ENCODE measurements around the gene SLC25A3.

The SLC25A3 gene

DNA sequence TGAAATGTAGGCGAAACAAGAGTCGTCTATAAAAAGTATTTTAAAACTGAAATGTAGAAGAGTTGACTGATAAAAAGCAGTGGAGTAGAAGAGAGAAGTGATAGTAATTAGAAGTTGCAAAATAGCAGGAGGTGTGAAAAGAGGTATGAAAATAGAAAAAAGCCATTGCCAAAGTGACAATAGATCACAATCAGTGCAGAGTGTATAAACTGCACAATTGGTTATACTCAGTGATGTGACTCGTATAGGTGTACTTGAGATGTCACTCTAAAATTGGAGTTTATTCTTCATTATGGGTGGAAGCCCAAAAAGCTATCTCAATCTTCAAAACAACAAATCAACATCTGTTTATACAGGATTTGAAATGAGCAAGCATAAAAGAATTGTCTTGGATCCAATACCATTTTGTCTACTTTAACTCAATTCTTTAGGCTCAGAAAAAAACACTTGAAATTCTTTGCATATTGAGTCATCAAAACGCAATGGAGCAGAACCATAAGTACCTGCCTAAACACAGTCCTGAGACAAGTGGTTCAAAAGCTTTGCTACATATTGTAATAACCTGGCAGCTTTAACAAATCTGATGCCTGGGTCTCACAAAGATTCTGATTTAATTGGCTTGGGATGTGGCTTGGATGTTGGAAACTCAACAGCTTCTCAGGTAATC, 42.3 kb downstream of the SLC25A3 start (continued):
- TF ChIP-seq, protein P1, sequence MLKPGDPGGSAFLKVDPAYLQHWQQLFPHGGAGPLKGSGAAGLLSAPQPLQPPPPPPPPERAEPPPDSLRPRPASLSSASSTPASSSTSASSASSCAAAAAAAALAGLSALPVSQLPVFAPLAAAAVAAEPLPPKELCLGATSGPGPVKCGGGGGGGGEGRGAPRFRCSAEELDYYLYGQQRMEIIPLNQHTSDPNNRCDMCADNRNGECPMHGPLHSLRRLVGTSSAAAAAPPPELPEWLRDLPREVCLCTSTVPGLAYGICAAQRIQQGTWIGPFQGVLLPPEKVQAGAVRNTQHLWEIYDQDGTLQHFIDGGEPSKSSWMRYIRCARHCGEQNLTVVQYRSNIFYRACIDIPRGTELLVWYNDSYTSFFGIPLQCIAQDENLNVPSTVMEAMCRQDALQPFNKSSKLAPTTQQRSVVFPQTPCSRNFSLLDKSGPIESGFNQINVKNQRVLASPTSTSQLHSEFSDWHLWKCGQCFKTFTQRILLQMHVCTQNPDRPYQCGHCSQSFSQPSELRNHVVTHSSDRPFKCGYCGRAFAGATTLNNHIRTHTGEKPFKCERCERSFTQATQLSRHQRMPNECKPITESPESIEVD (tag by site-specific recombination; IDR thresholded peaks at IDR 0.05), result peak; percentile 89
- peak; percentile 78 for TF ChIP-seq ZNF600 (tag by site-specific recombination; IDR thresholded peaks at IDR 0.05)
- no peak for TF ChIP-seq ZNF670 (tag by site-specific recombination; IDR thresholded peaks at IDR 0.05; ENCODE audit: low read depth)
- TF ChIP-seq ZNF48 (tag by site-specific recombination; IDR thresholded peaks at IDR 0.05), result no peak
- no peak for TF ChIP-seq SALL2 (tag by site-specific recombination; IDR thresholded peaks at IDR 0.05; ENCODE audit: borderline replicate concordance)
- TF ChIP-seq, protein P2, sequence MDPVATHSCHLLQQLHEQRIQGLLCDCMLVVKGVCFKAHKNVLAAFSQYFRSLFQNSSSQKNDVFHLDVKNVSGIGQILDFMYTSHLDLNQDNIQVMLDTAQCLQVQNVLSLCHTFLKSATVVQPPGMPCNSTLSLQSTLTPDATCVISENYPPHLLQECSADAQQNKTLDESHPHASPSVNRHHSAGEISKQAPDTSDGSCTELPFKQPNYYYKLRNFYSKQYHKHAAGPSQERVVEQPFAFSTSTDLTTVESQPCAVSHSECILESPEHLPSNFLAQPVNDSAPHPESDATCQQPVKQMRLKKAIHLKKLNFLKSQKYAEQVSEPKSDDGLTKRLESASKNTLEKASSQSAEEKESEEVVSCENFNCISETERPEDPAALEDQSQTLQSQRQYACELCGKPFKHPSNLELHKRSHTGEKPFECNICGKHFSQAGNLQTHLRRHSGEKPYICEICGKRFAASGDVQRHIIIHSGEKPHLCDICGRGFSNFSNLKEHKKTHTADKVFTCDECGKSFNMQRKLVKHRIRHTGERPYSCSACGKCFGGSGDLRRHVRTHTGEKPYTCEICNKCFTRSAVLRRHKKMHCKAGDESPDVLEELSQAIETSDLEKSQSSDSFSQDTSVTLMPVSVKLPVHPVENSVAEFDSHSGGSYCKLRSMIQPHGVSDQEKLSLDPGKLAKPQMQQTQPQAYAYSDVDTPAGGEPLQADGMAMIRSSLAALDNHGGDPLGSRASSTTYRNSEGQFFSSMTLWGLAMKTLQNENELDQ (tag by site-specific recombination; IDR thresholded peaks at IDR 0.05; ENCODE audit: low read depth), result no peak
- no peak for TF ChIP-seq ZNF24 (tag by site-specific recombination; IDR thresholded peaks at IDR 0.05)
- TF ChIP-seq TCF7L2 (IDR thresholded peaks at IDR 0.05; ENCODE audit: borderline replicate concordance, low read depth, low read length), result no peak
- TF ChIP-seq ZNF16 (tag by site-specific recombination; IDR thresholded peaks at IDR 0.05; ENCODE audit: low read depth), result no peak
- no peak for TF ChIP-seq RBAK (tag by site-specific recombination; IDR thresholded peaks at IDR 0.05)
- TF ChIP-seq ZNF2 (tag by site-specific recombination; IDR thresholded peaks at IDR 0.05), result no peak
- TF ChIP-seq ZNF530 (tag by site-specific recombination; IDR thresholded peaks at IDR 0.05; ENCODE audit: low read depth), result no peak
- TF ChIP-seq MEIS1 (CRISPR knock-in tag; IDR thresholded peaks at IDR 0.05; ENCODE audit: borderline replicate concordance), result no peak
- TF ChIP-seq ZNF837 (tag by site-specific recombination; IDR thresholded peaks at IDR 0.05), result no peak
- TF ChIP-seq REPIN1 (tag by site-specific recombination; IDR thresholded peaks at IDR 0.05; ENCODE audit: low read depth), result no peak
- no peak for TF ChIP-seq ZNF324 (tag by site-specific recombination; IDR thresholded peaks at IDR 0.05)
- TF ChIP-seq, protein P3, sequence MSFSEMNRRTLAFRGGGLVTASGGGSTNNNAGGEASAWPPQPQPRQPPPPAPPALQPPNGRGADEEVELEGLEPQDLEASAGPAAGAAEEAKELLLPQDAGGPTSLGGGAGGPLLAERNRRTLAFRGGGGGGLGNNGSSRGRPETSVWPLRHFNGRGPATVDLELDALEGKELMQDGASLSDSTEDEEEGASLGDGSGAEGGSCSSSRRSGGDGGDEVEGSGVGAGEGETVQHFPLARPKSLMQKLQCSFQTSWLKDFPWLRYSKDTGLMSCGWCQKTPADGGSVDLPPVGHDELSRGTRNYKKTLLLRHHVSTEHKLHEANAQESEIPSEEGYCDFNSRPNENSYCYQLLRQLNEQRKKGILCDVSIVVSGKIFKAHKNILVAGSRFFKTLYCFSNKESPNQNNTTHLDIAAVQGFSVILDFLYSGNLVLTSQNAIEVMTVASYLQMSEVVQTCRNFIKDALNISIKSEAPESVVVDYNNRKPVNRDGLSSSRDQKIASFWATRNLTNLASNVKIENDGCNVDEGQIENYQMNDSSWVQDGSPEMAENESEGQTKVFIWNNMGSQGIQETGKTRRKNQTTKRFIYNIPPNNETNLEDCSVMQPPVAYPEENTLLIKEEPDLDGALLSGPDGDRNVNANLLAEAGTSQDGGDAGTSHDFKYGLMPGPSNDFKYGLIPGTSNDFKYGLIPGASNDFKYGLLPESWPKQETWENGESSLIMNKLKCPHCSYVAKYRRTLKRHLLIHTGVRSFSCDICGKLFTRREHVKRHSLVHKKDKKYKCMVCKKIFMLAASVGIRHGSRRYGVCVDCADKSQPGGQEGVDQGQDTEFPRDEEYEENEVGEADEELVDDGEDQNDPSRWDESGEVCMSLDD (tag by site-specific recombination; IDR thresholded peaks at IDR 0.05), result no peak
- TF ChIP-seq, protein P4, sequence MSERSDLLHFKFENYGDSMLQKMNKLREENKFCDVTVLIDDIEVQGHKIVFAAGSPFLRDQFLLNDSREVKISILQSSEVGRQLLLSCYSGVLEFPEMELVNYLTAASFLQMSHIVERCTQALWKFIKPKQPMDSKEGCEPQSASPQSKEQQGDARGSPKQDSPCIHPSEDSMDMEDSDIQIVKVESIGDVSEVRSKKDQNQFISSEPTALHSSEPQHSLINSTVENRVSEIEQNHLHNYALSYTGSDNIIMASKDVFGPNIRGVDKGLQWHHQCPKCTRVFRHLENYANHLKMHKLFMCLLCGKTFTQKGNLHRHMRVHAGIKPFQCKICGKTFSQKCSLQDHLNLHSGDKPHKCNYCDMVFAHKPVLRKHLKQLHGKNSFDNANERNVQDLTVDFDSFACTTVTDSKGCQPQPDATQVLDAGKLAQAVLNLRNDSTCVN (tag by site-specific recombination; optimal IDR thresholded peaks at IDR 0.05), result no peak
- TF ChIP-seq, protein P5, sequence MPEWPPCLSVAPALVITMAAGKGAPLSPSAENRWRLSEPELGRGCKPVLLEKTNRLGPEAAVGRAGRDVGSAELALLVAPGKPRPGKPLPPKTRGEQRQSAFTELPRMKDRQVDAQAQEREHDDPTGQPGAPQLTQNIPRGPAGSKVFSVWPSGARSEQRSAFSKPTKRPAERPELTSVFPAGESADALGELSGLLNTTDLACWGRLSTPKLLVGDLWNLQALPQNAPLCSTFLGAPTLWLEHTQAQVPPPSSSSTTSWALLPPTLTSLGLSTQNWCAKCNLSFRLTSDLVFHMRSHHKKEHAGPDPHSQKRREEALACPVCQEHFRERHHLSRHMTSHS (tag by site-specific recombination; IDR thresholded peaks at IDR 0.05), result no peak
- TF ChIP-seq ZBTB20 (tag by site-specific recombination; IDR thresholded peaks at IDR 0.05), result no peak
- no peak; the same call in 1 of the 2 replicates for TF ChIP-seq ZNF335 (tag by site-specific recombination; conservative IDR thresholded peaks at IDR 0.05)
- TF ChIP-seq GFI1B (tag by site-specific recombination; IDR thresholded peaks at IDR 0.05), result peak; percentile 98
- TF ChIP-seq ZFP69B (tag by site-specific recombination; IDR thresholded peaks at IDR 0.05), result no peak
- TF ChIP-seq BCL11A (tag by site-specific recombination; IDR thresholded peaks at IDR 0.05; ENCODE audit: low read depth), result peak; percentile 61
- TF ChIP-seq ZNF140 (tag by site-specific recombination; IDR thresholded peaks at IDR 0.05), result no peak
- TF ChIP-seq ZNF248 (tag by site-specific recombination; IDR thresholded peaks at IDR 0.05), result no peak
- no peak for TF ChIP-seq ZNF223 (tag by site-specific recombination; IDR thresholded peaks at IDR 0.05)
- TF ChIP-seq, protein P6, sequence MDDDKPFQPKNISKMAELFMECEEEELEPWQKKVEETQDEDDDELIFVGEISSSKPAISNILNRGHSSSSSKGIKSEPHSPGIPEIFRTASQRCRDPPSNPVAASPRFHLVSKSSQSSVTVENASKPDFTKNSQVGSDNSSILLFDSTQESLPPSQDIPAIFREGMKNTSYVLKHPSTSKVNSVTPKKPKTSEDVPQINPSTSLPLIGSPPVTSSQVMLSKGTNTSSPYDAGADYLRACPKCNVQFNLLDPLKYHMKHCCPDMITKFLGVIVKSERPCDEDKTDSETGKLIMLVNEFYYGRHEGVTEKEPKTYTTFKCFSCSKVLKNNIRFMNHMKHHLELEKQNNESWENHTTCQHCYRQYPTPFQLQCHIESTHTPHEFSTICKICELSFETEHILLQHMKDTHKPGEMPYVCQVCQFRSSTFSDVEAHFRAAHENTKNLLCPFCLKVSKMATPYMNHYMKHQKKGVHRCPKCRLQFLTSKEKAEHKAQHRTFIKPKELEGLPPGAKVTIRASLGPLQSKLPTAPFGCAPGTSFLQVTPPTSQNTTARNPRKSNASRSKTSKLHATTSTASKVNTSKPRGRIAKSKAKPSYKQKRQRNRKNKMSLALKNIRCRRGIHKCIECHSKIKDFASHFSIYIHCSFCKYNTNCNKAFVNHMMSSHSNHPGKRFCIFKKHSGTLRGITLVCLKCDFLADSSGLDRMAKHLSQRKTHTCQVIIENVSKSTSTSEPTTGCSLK (tag by site-specific recombination; IDR thresholded peaks at IDR 0.05), result no peak

All from HEK293 (cell line).